Activated CD4-positive, alpha-beta T cell treated with anti-CD3 and anti-CD28 coated beads, Interleukin-2, amount 10 ng/mL, durations not matched to agents 24 days and 14 days (primary cell): ENCODE results near the gene MGAT1. TPM values are rescaled to one million over a fixed set of nuclear protein-coding genes. Genes with fewer than 3 reads are reported as not detected.

Experiments used
- DNase-seq: peaks from one replicate; pipeline ENCODE4 v3.0.0; 2022
- H3K27ac Mint-ChIP-seq: one replicate; pipeline ENCODE4 v1.8.0; 2022; ENCODE audit warnings: mild to moderate bottlenecking, mixed read lengths
- H3K27me3 Mint-ChIP-seq: one replicate; pipeline ENCODE4 v1.8.0; 2022; ENCODE audit warnings: mixed read lengths
- H3K36me3 Mint-ChIP-seq: one replicate; pipeline ENCODE4 v1.8.0; 2022; ENCODE audit warnings: low read depth, mild to moderate bottlenecking, mixed read lengths
- H3K4me1 Mint-ChIP-seq: one replicate; pipeline ENCODE4 v1.8.0; 2021; ENCODE audit warnings: mixed read lengths
- H3K4me3 Mint-ChIP-seq: one replicate; pipeline ENCODE4 v1.8.0; 2022; ENCODE audit warnings: mild to moderate bottlenecking, moderate library complexity, mixed read lengths
- H3K9me3 Mint-ChIP-seq: one replicate; pipeline ENCODE4 v1.8.0; 2021; ENCODE audit warnings: mixed read lengths
- intact Hi-C: fragments of 100-400 bp; cut with micrococcal nuclease; formaldehyde crosslinking; loops from one replicate; pipeline ENCODE4 v1.15.1; 2023
- total RNA-seq: library from RNA; stranded (reverse); gene quantifications from 2 replicates; pipeline ENCODE4 v1.2.3, GENCODE V29; 2022

Gene MGAT1
- total RNA-seq, 1 donor from 2014 or later, result 122 TPM

GRCh38 chr5:180817893-180818674, 15.5 kb upstream of the MGAT1 start:
- Mint-ChIP-seq H3K27me3 (no peaks in the 10 kb centered on the region), H3K27ac (no peak overlapping the region), H3K36me3 (no peaks in the 10 kb centered on the region), H3K9me3 (no peaks in the 10 kb centered on the region), H3K4me1 (peaks cover 26% of the 10 kb centered on the region), H3K4me3 (no peak overlapping the region)
- DNase-seq, result peak; percentile 43
- intact Hi-C loops, result no loop called here

GRCh38 chr5:180816608-180817534, 14.3 kb upstream of the MGAT1 start:
- peak; percentile 64 for DNase-seq
- peak overlapping the region; percentile 11 for H3K4me3 Mint-ChIP-seq
- H3K27ac Mint-ChIP-seq, result no peak overlapping the region
- intact Hi-C loops, result no loop called here
- no peaks in the 10 kb centered on the region for H3K9me3 Mint-ChIP-seq
- peaks cover 31% of the 10 kb centered on the region for H3K4me1 Mint-ChIP-seq
- H3K36me3 Mint-ChIP-seq, result no peaks in the 10 kb centered on the region
- H3K27me3 Mint-ChIP-seq, result no peaks in the 10 kb centered on the region

- H3K4me1 Mint-ChIP-seq, result peaks cover 40% of the 10 kb centered on the region
- no peak overlapping the region for H3K27ac Mint-ChIP-seq
- H3K36me3 Mint-ChIP-seq, result no peaks in the 10 kb centered on the region
- no peaks in the 10 kb centered on the region for H3K27me3 Mint-ChIP-seq
- H3K9me3 Mint-ChIP-seq, result no peaks in the 10 kb centered on the region
- no peak overlapping the region for H3K4me3 Mint-ChIP-seq
- no peak for DNase-seq
- intact Hi-C loops, result no loop called here
Measured at GRCh38 chr5:180815293-180815917, 12.8 kb upstream of the MGAT1 start.

GRCh38 chr5:180813420-180813819, 10.8 kb upstream of the MGAT1 start:
- Mint-ChIP-seq H3K36me3 (no peaks in the 10 kb centered on the region), H3K4me1 (peaks cover 47% of the 10 kb centered on the region), H3K9me3 (no peaks in the 10 kb centered on the region), H3K27ac (peak overlapping the region; percentile 45), H3K27me3 (no peaks in the 10 kb centered on the region), H3K4me3 (no peak overlapping the region)
- intact Hi-C loops, result no loop called here
- no peak for DNase-seq

GRCh38 chr5:180811623-180812124, 9.1 kb upstream of the MGAT1 start:
- Mint-ChIP-seq H3K4me3 (peak overlapping the region; percentile 78), H3K36me3 (peaks cover 13% of the 10 kb centered on the region), H3K27ac (peak overlapping the region; percentile 94), H3K4me1 (peaks cover 57% of the 10 kb centered on the region), H3K27me3 (no peaks in the 10 kb centered on the region), H3K9me3 (no peaks in the 10 kb centered on the region)
- no peak for DNase-seq
- intact Hi-C loops, result loop anchor here (2.0 kb wide), 1 partner anchor 435 kb away; no protein-coding TSS in a partner anchor

GRCh38 chr5:180810959-180811622, 8.5 kb upstream of the MGAT1 start:
- Mint-ChIP-seq H3K4me1 (peaks cover 59% of the 10 kb centered on the region), H3K36me3 (peaks cover 19% of the 10 kb centered on the region), H3K4me3 (peak overlapping the region; percentile 78), H3K27me3 (no peaks in the 10 kb centered on the region), H3K27ac (peak overlapping the region; percentile 94), H3K9me3 (no peaks in the 10 kb centered on the region)
- no peak for DNase-seq
- intact Hi-C loops, result loop anchor here (1.0 to 2.0 kb wide), 4 partner anchors 9 to 436 kb away; partner anchors contain the start of genes MGAT1 and ZFP62

- intact Hi-C loops, result loop anchor here (1.0 to 2.0 kb wide), 4 partner anchors 8 to 436 kb away; partner anchors contain the start of genes MGAT1 and ZFP62
- Mint-ChIP-seq H3K4me1 (peaks cover 63% of the 10 kb centered on the region), H3K9me3 (no peaks in the 10 kb centered on the region), H3K27ac (peak overlapping the region; percentile 99), H3K4me3 (peak overlapping the region; percentile 78), H3K36me3 (peaks cover 21% of the 10 kb centered on the region), H3K27me3 (no peaks in the 10 kb centered on the region)
- peak; percentile 98 for DNase-seq
Measured at GRCh38 chr5:180810210-180810958, 7.8 kb upstream of the MGAT1 start.

GRCh38 chr5:180809403-180810209, 7.0 kb upstream of the MGAT1 start:
- peaks cover 69% of the 10 kb centered on the region for H3K4me1 Mint-ChIP-seq
- peak; percentile 97 for DNase-seq
- intact Hi-C loops, result loop anchor here (1.0 to 10.0 kb wide), 7 partner anchors 7 to 1185 kb away; partner anchors contain the start of genes CNOT6, HNRNPH1, MGAT1 and ZFP62
- peak overlapping the region; percentile 78 for H3K4me3 Mint-ChIP-seq
- peak overlapping the region; percentile 99 for H3K27ac Mint-ChIP-seq
- peaks cover 26% of the 10 kb centered on the region for H3K36me3 Mint-ChIP-seq
- no peaks in the 10 kb centered on the region for H3K9me3 Mint-ChIP-seq
- H3K27me3 Mint-ChIP-seq, result no peaks in the 10 kb centered on the region

- Mint-ChIP-seq H3K4me3 (peak overlapping the region; percentile 78), H3K27me3 (no peaks in the 10 kb centered on the region), H3K9me3 (no peaks in the 10 kb centered on the region), H3K4me1 (peaks cover 67% of the 10 kb centered on the region), H3K36me3 (peaks cover 29% of the 10 kb centered on the region), H3K27ac (peak overlapping the region; percentile 99)
- DNase-seq, result peak; percentile 68
- intact Hi-C loops, result loop anchor here (10.0 kb wide), 3 partner anchors 314 to 1184 kb away; partner anchors contain the start of genes CNOT6 and HNRNPH1
Measured at GRCh38 chr5:180808461-180809000, 5.9 kb upstream of the MGAT1 start.

GRCh38 chr5:180807654-180808414, 5.2 kb upstream of the MGAT1 start:
- Mint-ChIP-seq H3K4me1 (peaks cover 60% of the 10 kb centered on the region), H3K9me3 (no peaks in the 10 kb centered on the region), H3K27me3 (no peaks in the 10 kb centered on the region), H3K4me3 (peak overlapping the region; percentile 78), H3K36me3 (peaks cover 30% of the 10 kb centered on the region), H3K27ac (peak overlapping the region; percentile 99)
- DNase-seq, result no peak
- intact Hi-C loops, result loop anchor here (10.0 kb wide), 3 partner anchors 313 to 1183 kb away; partner anchors contain the start of genes CNOT6 and HNRNPH1

- Mint-ChIP-seq H3K4me3 (peak overlapping the region; percentile 78), H3K36me3 (peaks cover 30% of the 10 kb centered on the region), H3K9me3 (no peaks in the 10 kb centered on the region), H3K4me1 (peaks cover 59% of the 10 kb centered on the region), H3K27ac (peak overlapping the region; percentile 99), H3K27me3 (no peaks in the 10 kb centered on the region)
- intact Hi-C loops, result loop anchor here (10.0 kb wide), 3 partner anchors 312 to 1182 kb away; partner anchors contain the start of genes CNOT6 and HNRNPH1
- no peak for DNase-seq
Measured at GRCh38 chr5:180807046-180807445, 4.4 kb upstream of the MGAT1 start.
